GM12878 (cell line): ENCODE measurements around the gene NRG3.

Experiments used
- JUND ChIP-seq: IDR thresholded peaks from 2 replicates; pipeline ENCODE4 v1.6.1; 2012; ENCODE audit warnings: low read depth, mild to moderate bottlenecking, low read length, improper control_type of control experiment, moderate library complexity
- NRF1 ChIP-seq: conservative IDR thresholded peaks from 2 replicates; pipeline ENCODE4 v1.6.1; 2011; ENCODE audit warnings: mild to moderate bottlenecking, low read depth, low read length, improper control_type of control experiment
- TF ChIP-seq, protein P1 (sequence below), 3 experiments: IDR thresholded peaks in 2 of 3; conservative IDR thresholded peaks in 1 of 3; 2 replicates each; pipeline ENCODE4 v1.5.1; 2011; ENCODE audit warnings: low read depth in 3 of 3, low read length in 3 of 3, mild to moderate bottlenecking in 3 of 3, control low read depth in 2 of 3, moderate library complexity in 2 of 3, inconsistent platforms in 1 of 3, mixed read lengths in 1 of 3; ENCODE audit not compliant: control insufficient read depth in 2 of 3, insufficient read depth in 1 of 3; ENCODE audit errors: extremely low read depth in 1 of 3

DNA sequence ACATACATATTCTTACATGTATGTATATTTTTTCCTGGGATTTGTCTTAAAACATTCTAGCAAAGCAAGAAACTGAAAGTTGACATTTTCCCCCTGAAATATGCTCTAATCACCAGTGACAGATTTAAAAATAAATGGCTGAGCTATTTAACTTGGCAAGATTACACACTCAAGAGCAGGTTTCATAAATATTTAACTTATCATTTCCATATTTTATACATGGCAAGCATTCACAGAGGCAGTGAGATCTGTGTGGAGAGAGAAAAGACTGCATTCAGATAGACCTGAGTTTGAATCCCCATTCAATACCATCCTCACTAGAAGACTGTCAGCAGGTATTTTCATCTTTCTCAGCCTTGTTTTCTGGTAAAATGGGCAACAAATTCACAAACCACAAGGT is 1043.0 kb downstream of the NRG3 start:
- TF ChIP-seq, protein P1, sequence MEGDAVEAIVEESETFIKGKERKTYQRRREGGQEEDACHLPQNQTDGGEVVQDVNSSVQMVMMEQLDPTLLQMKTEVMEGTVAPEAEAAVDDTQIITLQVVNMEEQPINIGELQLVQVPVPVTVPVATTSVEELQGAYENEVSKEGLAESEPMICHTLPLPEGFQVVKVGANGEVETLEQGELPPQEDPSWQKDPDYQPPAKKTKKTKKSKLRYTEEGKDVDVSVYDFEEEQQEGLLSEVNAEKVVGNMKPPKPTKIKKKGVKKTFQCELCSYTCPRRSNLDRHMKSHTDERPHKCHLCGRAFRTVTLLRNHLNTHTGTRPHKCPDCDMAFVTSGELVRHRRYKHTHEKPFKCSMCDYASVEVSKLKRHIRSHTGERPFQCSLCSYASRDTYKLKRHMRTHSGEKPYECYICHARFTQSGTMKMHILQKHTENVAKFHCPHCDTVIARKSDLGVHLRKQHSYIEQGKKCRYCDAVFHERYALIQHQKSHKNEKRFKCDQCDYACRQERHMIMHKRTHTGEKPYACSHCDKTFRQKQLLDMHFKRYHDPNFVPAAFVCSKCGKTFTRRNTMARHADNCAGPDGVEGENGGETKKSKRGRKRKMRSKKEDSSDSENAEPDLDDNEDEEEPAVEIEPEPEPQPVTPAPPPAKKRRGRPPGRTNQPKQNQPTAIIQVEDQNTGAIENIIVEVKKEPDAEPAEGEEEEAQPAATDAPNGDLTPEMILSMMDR (IDR thresholded peaks at IDR 0.05 in 2 of 3, conservative IDR thresholded peaks at IDR 0.05 in 1 of 3; ENCODE audit: control insufficient read depth in 2 of 3, extremely low read depth in 1 of 3, insufficient read depth in 1 of 3, low read depth in 3 of 3, low read length in 3 of 3) = no peak
- TF ChIP-seq JUND (no peak), NRF1 (no peak)
